Bronchial smooth muscle cell (primary cell): ENCODE data around the gene SLC27A5. TPM values are rescaled to one million over a fixed set of nuclear protein-coding genes. Genes with fewer than 3 reads are reported as not detected.

Experiments
- total RNA-seq: library from RNA; depleted of rRNA; stranded (reverse); fragments of >200 nt; gene quantifications from 2 replicates; pipeline ENCODE4 v1.2.1, GENCODE V29; 2014

The SLC27A5 gene, protein sequence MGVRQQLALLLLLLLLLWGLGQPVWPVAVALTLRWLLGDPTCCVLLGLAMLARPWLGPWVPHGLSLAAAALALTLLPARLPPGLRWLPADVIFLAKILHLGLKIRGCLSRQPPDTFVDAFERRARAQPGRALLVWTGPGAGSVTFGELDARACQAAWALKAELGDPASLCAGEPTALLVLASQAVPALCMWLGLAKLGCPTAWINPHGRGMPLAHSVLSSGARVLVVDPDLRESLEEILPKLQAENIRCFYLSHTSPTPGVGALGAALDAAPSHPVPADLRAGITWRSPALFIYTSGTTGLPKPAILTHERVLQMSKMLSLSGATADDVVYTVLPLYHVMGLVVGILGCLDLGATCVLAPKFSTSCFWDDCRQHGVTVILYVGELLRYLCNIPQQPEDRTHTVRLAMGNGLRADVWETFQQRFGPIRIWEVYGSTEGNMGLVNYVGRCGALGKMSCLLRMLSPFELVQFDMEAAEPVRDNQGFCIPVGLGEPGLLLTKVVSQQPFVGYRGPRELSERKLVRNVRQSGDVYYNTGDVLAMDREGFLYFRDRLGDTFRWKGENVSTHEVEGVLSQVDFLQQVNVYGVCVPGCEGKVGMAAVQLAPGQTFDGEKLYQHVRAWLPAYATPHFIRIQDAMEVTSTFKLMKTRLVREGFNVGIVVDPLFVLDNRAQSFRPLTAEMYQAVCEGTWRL
- 10.1 and 14.0 TPM in 2 replicates for total RNA-seq

DNA sequence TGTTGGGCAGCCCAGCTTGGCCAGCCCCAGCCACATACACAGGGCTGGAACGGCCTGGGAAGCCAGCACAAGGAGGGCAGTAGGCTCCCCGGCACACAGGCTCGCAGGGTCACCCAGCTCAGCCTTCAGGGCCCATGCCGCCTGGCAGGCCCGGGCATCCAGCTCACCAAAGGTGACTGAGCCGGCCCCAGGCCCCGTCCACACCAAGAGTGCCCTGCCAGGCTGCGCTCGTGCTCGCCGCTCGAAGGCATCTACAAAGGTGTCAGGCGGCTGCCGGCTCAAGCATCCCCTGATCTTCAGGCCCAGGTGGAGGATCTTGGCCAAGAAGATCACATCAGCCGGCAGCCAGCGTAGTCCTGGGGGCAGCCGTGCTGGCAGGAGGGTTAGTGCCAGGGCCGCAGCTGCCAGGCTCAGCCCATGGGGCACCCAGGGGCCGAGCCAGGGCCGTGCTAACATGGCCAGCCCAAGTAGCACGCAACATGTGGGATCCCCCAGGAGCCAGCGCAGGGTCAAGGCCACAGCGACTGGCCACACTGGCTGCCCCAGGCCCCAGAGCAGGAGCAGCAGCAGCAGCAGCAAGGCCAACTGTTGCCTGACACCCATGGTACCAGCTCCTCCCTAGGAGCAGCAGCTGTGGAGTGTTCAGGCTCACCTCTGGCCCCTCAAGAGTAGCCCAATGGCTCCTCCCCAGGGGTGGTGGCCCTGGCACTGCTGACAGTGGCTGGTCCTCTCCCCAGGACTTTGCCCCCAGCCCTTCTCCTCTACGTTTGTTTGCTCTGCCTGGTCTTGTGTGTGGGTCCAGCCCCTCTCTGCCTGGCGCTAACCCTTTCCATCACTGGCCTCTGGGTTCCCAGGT lies at the start of gene SLC27A5:
SLC27A5 (minus strand) TSS at position 640 of the 856 bp plus-strand sequence; CDS start at position 603, 37 bp downstream.

DNA sequence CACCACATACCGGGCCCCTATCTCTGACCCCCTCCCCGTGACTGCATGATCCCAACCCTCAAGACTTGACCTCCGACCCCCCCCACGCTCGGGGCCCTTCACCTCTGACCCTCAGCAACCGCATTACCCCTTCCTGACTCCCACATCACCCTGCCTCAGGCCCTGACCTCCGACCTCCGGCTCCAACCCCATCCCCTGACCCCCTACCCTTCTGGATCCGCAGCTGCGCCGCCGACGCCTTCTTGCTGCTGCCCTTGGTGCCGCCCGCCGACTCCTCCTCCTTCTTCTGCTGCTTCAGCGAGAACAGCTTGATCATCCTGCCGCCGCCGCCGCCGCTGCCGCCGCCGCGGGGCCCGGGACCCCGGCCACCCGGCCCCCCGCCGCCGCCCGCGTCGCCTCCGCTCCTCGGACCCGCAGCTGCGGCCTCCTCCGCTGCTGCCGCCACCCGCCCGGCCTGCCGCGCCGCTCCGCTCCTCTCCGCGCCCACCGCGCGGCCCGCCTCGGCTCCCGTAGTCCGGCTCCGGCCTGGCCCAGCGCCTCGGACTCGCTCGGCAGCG lies 46.4 kb upstream of the SLC27A5 start, which contains the start of gene UBE2M:
UBE2M (minus strand) TSS at position 546 of the 557 bp plus-strand sequence; CDS start at position 316, 230 bp downstream.

DNA sequence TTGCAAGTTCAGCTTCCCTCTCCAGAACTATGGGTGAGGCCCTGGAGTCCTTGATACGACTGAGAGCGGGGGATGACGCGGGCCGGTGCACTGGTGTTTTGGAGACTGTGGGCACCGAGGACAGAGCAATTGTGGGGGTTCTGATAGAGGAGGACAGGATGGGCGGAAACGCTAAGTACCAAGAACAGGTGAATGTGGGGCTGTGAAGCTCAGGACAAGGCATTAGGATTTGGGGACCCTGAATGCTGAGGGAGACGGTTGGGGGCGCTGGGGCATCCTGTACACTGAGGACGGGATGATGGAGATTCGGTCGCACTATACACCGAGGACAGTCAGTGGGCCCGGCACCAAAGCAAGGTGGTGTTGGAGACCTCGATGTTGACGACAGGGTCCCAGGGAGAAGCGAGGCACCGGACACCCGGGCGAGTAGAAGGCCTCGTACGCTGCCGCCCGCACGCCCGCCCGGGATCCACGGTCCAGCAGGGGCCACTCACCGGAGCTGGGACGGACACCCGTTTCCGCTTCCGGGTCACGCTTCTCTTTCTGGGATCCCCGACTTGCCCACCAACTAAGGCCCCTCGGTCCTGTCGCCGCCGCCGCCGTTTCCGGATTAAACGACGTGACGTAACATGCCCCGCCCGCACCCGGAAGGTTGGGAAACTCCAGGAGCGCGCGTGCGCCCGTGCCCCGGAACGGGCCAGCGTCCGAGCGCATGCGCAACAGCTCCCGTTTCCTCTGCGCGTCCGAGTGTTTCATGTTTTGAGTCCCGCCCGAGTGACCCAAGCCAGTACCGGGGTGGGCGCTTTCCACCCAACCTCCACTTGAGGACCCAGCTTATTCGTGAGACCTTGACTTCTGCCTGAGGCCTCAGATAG lies 42.9 kb upstream of the SLC27A5 start, which contains the start of gene CHMP2A:
CHMP2A (minus strand) TSS at position 612 of the 875 bp plus-strand sequence. CDS start 893 bp downstream, outside the sequence.

DNA sequence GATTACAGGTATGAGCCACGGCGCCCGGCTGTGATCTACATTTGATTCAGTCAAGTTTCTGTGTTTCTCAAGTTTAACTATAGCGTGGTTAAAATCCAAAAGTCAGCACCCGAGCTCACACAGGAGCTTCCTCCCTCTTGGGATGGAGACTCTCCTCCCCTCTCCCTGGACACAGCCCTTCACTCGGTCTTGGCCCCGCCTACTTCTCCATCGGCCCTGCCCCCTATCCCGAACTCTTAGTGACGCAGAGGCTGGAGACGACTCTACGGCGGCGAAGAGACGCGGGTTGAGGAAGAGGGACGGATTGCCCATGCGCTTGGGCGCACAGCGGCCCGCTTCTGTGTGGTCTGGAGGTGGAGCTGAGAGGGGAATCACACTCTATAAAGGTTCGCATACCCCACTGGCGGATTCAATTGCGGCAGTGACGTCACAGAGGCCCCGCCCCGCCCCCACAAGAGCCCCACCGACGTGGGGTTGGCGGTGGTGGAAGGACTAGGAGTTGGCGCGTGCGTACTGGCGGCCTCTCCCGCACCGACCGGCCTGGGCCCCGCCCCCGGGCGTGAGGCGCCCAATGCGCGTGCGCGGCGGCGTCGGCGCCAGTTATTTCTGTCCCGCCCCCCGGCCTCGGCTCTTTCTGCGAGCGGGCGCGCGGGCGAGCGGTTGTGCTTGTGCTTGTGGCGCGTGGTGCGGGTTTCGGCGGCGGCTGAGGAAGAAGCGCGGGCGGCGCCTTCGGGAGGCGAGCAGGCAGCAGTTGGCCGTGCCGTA lies 32.2 kb upstream of the SLC27A5 start, which contains the start of gene TRIM28:
TRIM28 (plus strand) TSS at position 239 of the 765 bp plus-strand sequence. CDS start 694 bp downstream, outside the sequence.

DNA sequence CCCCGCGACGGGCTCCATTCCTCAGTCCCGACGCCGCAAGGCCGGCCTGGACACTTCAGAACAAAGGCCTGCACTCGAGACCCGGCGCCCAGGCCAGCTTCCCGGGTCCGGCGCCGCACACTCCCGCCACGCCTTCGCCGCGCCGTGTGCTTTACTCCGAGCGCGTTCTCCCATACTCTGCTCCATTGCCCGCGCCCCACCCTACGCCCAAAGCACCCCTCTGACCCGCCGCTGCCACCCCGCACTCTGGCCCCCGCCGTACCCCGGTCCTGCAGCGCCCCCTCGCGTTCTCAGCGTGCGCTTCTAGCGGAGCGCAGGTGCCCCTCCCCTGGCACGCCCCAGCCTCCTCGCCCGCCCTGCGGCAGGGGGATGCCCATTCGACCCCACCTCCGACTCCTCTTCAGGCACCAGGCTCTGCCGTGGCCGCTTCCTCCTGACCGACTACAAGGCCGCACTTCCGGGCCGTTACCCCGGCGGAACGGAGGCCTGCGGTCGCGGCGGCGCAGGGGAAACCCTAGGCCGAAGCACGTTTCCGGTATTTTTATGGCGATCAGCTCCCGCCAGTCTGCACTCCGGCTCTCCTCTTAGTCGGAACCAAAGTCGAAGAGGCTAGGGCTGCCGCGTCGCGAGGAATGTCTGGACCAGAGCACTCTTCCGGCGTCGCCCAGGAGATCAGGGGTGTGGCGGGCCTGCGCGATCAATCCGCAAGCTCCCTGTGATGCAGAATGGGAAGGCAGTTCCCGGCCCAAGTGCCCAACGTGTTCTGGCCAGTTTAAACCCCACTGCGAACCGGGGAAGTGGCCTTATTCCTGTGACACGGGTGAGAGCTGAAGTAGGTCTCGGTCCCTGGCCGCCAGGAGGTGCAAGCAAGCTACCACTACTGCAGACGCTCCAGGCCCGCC lies 7.8 kb upstream of the SLC27A5 start, which contains the start of gene ZBTB45:
ZBTB45 (minus strand) TSS at position 456 of the 902 bp plus-strand sequence. CDS start 2,137 bp downstream, outside the sequence.

DNA sequence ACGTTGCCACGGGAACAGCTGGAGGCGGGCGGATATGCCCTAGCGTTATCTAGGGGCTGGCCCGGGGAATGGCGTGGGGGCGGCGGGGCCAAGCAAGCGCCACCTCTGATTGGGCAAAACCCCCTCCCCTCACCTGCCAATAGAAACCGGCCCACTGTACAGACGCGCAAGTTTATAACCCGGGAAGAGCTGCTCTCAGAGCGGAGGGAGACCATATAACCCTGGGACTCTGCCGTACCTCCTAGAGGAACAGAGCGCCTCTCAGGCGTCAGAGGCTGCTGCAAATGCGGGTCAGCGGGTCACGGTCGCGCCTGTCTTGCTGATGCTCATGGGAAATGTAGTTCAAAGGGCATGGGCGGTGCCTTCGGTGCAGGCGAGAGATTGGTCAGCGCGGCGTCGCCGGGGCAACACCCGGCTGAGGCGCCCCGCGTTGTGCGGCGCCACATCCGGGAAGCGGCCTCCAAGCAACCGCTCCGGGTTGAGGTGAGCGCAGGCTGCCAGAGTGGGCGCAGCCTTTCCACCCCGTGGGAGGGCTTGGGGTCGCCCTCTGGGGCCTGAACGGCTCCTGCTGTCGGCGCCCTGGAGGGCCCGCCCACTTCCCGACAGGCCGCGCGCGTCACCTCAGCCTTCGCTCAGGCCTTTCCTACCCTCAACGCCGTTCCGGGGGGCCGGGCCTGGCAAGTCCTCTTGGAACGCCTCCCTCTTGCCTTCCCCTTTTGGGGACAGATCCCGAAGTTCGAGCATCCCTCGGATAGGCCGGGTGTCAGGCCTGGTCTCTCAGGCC lies 35.9 kb downstream of the SLC27A5 start, which contains the start of gene ZNF446:
ZNF446 (plus strand) TSS at position 639 of the 784 bp plus-strand sequence. CDS start 867 bp downstream, outside the sequence.

DNA sequence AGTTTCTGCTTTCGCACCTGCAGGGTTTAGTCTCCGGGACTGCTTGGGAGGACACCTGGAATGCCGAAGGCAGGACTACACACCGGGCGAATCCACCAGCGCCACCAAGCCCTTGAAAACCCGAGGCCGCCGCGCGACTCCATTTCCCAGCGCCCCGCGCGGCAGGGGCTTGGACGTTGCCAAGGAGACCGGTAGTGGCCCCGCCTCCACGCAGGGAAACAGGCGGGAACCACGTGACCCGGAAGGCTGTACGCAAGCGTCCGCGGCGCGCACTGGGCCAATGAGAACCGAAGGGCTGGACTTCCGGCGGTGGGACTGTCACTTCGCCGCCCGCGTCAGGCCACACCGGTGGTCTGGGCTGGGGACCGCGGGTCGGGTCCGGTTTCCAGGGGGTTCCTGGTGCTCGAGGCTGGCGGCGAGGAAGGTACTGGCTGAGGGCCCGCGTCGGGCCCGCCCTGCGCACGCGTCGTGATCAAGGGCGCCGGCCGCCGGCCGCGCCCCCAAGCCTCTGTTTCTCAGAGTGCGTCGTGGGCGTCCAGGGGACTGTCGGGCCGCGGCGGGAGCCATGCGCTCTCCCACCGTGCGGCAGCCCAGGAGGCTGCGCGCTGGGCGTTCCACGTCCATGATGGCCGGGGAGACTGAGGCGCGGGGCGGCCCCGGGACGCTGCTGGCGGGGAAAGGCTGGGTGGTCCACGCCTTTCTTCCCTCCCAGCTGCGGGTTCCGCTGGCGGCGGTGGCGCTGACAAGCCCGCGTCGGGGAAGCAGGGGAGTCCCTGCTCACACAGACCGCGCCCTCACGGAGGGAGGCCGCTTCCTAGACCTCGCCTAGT lies 44.8 kb downstream of the SLC27A5 start, which contains the start of gene ZNF324:
ZNF324 (plus strand) TSS at position 321 of the 830 bp plus-strand sequence. CDS start 2,106 bp downstream, outside the sequence.

DNA sequence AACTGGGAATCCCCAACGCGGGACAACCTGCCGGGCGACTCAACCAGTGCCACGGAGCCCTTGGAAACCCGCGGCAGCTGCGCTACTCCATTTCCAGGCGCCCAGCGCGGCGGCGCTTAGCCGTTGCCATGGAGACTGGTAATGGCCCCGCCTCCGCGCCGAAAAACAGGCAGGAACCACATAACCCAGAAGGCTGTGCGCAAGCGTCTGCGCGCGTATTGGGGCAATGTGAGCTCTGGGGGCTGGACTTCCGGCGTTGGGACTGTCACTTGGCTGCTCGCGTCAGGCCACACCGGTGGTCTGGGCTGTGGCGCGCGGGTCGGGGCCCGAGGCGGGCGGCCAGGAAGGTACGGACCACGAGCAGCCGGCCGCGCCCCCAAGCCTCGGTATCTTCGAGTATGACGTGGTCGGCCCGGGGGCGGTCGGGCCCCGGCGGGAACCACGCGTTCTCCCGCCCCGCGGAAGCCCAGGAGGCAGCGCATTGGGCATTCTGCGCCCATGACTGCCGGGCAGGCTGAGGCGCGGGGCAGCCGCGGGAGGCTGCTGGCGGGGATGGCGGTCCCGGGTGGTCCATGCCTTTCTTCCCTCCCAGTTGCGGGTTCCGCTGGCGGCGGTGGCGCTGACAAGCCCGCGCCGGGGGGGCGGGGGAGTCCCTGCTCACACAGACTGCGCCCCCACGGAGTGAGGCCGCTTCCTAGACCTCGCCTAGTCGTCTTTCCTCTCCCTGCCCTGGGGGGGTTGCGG lies 60.3 kb downstream of the SLC27A5 start, which contains the start of gene ZNF324B:
ZNF324B (plus strand) TSS at position 265 of the 744 bp plus-strand sequence. CDS start 2,080 bp downstream, outside the sequence.

Other genes with a start within 250 kb of the SLC27A5 start
- 2.2 and 2.7 TPM in 2 replicates for gene ZNF8, start 233.0 kb downstream of the SLC27A5 start, total RNA-seq
- gene ERVK3-1, start 206.6 kb downstream of the SLC27A5 start, total RNA-seq = 25.4 and 31.8 TPM in 2 replicates
- gene ZSCAN22, start 185.0 kb downstream of the SLC27A5 start, total RNA-seq = 1.4 and 2.9 TPM in 2 replicates
- 13.9 and 19.7 TPM in 2 replicates for gene A1BG, start 158.5 kb downstream of the SLC27A5 start, total RNA-seq
- gene ZNF497, start 149.2 kb downstream of the SLC27A5 start, total RNA-seq = 0.79 and 1.7 TPM in 2 replicates
- gene ZNF837, start 131.0 kb downstream of the SLC27A5 start, total RNA-seq = 1.2 and 2.0 TPM in 2 replicates
- gene RPS5, start 124.7 kb downstream of the SLC27A5 start, total RNA-seq = 2,454 and 4,367 TPM in 2 replicates
- gene RNF225, start 116.3 kb downstream of the SLC27A5 start, total RNA-seq = 0.16 and 0.17 TPM in 2 replicates
- gene ZNF584, start 103.3 kb downstream of the SLC27A5 start, total RNA-seq = 12.6 and 12.7 TPM in 2 replicates
- 9.1 and 10.4 TPM in 2 replicates for gene ZNF132, start 71.8 kb downstream of the SLC27A5 start, total RNA-seq
- gene ZNF324B, start 60.4 kb downstream of the SLC27A5 start, total RNA-seq = 8.0 and 11.3 TPM in 2 replicates
- 9.9 and 15.6 TPM in 2 replicates for gene ZNF324, start 44.9 kb downstream of the SLC27A5 start, total RNA-seq
- gene ZNF446, start 35.6 kb downstream of the SLC27A5 start, total RNA-seq = 6.0 and 8.5 TPM in 2 replicates
- 5.8 and 7.2 TPM in 2 replicates for gene ZBTB45, start 7.8 kb upstream of the SLC27A5 start, total RNA-seq
- 355 and 415 TPM in 2 replicates for gene TRIM28, start 32.1 kb upstream of the SLC27A5 start, total RNA-seq
- 177 and 204 TPM in 2 replicates for gene CHMP2A, start 43.1 kb upstream of the SLC27A5 start, total RNA-seq
- gene UBE2M, start 46.6 kb upstream of the SLC27A5 start, total RNA-seq = 69.5 and 80.7 TPM in 2 replicates
- gene MZF1, start 61.3 kb upstream of the SLC27A5 start, total RNA-seq = 12.8 and 19.1 TPM in 2 replicates